Measurements from ENCODE around the gene ATP5MC3.

ATP5MC3 gene

DNA sequence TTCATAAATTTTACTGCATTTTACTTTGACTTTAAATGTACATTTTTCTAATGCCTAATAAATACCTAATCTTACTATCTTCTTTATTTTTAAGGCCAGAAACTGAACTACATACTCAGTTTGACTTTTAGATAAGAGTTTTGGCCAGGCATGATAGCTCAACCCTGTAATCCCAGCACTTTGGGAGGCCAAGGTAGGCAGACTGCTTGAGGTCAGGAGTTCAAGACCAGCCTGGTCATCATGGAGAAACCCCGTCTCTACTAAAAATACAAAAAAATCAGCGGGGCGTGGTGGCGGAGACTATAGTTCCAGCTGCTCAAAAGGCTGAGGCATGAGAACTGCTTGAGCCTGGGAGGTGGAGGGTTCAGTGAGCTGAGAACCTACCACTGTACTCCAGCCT, 22.6 kb downstream of the ATP5MC3 start:
- no peak overlapping the region for H3K4me3 ChIP-seq (ENCODE audit: low read depth, low read length)
- TF ChIP-seq, protein P1, sequence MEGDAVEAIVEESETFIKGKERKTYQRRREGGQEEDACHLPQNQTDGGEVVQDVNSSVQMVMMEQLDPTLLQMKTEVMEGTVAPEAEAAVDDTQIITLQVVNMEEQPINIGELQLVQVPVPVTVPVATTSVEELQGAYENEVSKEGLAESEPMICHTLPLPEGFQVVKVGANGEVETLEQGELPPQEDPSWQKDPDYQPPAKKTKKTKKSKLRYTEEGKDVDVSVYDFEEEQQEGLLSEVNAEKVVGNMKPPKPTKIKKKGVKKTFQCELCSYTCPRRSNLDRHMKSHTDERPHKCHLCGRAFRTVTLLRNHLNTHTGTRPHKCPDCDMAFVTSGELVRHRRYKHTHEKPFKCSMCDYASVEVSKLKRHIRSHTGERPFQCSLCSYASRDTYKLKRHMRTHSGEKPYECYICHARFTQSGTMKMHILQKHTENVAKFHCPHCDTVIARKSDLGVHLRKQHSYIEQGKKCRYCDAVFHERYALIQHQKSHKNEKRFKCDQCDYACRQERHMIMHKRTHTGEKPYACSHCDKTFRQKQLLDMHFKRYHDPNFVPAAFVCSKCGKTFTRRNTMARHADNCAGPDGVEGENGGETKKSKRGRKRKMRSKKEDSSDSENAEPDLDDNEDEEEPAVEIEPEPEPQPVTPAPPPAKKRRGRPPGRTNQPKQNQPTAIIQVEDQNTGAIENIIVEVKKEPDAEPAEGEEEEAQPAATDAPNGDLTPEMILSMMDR (IDR thresholded peaks at IDR 0.05; ENCODE audit: insufficient read depth, low read depth, low read length, missing control alignments), result no peak
- no peak for DNase-seq (ENCODE audit: low read depth)

DNA sequence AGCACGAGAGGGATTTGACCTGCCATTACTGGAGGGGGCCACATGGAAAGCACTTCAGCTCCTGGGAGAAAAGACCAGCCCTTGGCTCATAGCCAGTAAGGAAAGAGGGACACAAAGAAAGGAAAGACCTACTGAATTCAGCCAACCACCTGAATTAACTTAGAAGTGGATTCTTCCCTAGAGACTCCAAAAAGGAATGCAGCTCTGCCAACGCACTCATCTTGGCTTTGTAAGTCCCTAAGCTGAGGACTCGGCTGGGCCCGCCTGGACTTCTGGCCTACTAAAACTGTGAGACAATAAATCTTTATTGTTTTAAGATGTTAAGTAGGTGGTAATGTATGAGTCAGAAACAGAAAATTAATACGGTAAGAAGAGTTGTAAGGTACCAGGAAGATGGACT, 25.0 kb downstream of the ATP5MC3 start:
- TF ChIP-seq, protein P1 (IDR thresholded peaks at IDR 0.05; ENCODE audit: insufficient read depth, low read depth, low read length, missing control alignments), result no peak
- no peak overlapping the region for H3K4me3 ChIP-seq (ENCODE audit: low read depth, low read length)
- no peak for DNase-seq (ENCODE audit: low read depth)

DNA sequence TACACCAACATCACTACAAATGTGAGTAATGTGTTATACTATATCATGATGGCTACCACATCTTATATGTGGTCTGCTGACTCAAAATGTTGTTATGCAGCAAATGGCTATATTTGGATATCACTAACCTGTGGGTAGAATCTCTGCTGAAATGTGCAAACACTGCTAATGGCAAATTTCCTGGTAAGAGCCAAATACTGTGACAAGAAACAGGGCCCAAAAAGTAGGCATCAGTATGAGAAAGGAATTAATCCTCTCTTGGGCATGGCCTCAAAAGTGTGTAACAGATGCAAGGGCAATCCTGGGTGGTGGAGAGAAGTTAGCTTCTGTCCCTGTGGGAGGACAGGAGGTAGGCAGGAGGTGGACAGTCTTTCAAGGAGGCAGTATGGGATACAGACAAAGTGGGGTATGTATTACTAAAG, 26.8 kb downstream of the ATP5MC3 start:
- peak; percentile 63 for DNase-seq (ENCODE audit: low read depth)
- no peak overlapping the region for H3K4me3 ChIP-seq (ENCODE audit: low read depth, low read length)
- TF ChIP-seq, protein P1 (IDR thresholded peaks at IDR 0.05; ENCODE audit: insufficient read depth, low read depth, low read length, missing control alignments), result no peak

DNA sequence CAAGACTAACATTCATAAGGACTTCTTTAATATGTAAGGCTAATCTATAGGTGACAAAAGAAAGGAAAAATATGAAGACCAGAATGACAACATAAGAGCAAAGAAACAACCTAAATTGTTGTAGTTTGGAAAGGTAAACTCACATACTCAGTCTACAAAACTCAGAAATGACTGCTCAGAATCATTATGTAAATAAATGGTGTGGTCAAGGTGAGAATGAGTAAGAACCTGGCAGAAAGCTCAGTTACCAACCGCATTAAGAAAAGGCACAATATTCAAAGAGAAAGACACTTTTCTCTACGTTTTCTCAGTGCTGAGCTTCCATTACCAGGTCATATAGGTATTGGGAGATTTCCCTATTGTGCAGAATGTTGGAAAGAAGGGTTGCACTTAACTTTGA, 29.3 kb downstream of the ATP5MC3 start:
- H3K4me3 ChIP-seq (ENCODE audit: low read depth, low read length), result no peak overlapping the region
- DNase-seq (ENCODE audit: low read depth), result peak; percentile 49
- TF ChIP-seq, protein P1 (IDR thresholded peaks at IDR 0.05; ENCODE audit: insufficient read depth, low read depth, low read length, missing control alignments), result no peak

DNA sequence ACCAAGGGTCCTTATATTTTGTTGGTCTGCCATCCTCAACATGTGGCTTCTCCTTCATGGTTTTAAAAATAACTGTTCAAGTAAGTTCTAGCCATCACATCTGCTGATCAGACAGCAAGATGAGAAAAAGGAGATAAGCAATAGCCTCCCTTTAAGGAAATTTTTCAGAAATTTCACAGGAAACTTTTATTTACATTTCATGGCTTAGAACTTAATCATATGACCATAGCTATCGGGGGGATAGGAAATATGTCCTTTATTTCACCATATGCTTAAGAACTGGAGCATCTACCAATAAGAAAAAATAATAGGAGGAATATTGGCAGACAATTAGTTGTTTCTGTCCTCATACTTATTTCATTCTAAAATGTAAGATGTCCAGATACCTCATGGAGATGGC, 29.7 kb downstream of the ATP5MC3 start:
- H3K4me3 ChIP-seq (ENCODE audit: low read depth, low read length), result no peak overlapping the region
- no peak for DNase-seq (ENCODE audit: low read depth)
- TF ChIP-seq, protein P1 (IDR thresholded peaks at IDR 0.05; ENCODE audit: insufficient read depth, low read depth, low read length, missing control alignments), result no peak

DNA sequence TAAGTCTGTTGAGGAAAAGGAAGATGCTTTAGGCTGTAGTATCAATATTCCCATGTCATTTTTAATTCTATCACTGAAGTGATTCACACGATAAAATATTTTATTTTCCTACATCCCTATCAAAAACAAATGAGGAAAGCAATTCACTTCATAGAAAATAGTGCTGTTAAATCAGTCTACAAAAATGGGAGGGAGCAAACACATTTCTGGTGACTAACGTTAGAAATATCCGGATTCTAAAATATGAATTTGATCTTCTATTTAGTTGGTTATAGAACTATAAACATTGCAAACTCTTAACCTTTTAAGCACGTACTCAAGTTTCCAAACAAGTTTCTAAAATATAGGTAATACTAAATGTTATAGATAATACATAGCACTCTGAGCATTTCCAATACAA, 34.3 kb downstream of the ATP5MC3 start:
- TF ChIP-seq, protein P1 (IDR thresholded peaks at IDR 0.05; ENCODE audit: insufficient read depth, low read depth, low read length, missing control alignments), result no peak
- H3K4me3 ChIP-seq (ENCODE audit: low read depth, low read length), result no peak overlapping the region
- no peak for DNase-seq (ENCODE audit: low read depth)

DNA sequence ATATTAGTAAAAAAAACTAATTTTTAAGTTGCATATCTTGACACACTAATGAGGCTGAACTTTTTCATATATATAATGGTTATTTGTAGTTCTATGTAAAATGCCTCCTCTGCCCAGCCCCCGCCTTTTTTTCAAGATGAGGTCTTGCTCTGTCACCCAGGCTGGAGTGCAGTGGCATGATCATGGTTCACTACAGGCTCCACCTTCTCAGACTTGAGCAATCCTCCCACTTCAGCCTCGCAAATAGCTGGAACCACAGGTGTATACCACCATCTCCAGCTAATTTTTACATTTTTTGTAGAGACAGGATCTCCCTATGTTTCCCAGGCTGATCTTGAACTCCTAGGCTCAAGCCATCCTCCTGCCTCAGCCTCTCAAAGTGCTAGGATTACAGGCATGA, 37.8 kb downstream of the ATP5MC3 start:
- TF ChIP-seq, protein P1 (IDR thresholded peaks at IDR 0.05; ENCODE audit: insufficient read depth, low read depth, low read length, missing control alignments), result no peak
- no peak for DNase-seq (ENCODE audit: low read depth)
- H3K4me3 ChIP-seq (ENCODE audit: low read depth, low read length), result no peak overlapping the region
